A549 treated with RU486 at 1 μM for 4 hours (cell line): Measurements from ENCODE around the gene MYL11. TPM values are rescaled to one million over a fixed set of nuclear protein-coding genes. Genes with fewer than 3 reads are reported as not detected.

Experiments used
- total RNA-seq: library from RNA; stranded (reverse); fragments of 200-300 nt; extraction: Qiagen RNA extraction; gene quantifications from 5 replicates; pipeline ENCODE4 v1.2.3, GENCODE V29; 2022; ENCODE audit warnings: low read depth

Gene MYL11, protein sequence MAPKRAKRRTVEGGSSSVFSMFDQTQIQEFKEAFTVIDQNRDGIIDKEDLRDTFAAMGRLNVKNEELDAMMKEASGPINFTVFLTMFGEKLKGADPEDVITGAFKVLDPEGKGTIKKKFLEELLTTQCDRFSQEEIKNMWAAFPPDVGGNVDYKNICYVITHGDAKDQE
- total RNA-seq = 0.69 to 1.1 TPM in 2 of 5 replicates, not detected in the others

DNA sequence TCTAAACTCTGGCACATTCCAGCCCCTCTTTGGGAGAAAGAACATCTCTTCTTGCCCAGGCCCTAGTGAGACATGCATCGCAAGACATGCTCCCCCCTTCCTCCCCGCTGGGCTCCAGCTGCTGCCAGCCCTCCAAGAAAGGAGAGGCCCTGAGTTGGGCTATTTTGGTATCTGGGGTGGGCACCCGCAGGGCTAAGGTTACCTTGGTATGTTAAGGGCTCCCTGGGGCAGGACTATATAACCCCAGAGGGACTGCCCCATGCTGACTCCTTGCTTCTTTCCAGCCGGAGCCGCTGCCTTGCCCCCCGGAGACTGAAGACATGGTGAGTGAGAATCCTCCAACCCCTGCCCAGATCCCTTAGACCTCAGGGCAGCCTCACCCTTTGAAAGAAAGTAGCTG, at the start of gene MYL11:
MYL11 (plus strand) TSS at position 265 of the 400 bp plus-strand sequence; CDS start at position 321, 56 bp downstream.

DNA sequence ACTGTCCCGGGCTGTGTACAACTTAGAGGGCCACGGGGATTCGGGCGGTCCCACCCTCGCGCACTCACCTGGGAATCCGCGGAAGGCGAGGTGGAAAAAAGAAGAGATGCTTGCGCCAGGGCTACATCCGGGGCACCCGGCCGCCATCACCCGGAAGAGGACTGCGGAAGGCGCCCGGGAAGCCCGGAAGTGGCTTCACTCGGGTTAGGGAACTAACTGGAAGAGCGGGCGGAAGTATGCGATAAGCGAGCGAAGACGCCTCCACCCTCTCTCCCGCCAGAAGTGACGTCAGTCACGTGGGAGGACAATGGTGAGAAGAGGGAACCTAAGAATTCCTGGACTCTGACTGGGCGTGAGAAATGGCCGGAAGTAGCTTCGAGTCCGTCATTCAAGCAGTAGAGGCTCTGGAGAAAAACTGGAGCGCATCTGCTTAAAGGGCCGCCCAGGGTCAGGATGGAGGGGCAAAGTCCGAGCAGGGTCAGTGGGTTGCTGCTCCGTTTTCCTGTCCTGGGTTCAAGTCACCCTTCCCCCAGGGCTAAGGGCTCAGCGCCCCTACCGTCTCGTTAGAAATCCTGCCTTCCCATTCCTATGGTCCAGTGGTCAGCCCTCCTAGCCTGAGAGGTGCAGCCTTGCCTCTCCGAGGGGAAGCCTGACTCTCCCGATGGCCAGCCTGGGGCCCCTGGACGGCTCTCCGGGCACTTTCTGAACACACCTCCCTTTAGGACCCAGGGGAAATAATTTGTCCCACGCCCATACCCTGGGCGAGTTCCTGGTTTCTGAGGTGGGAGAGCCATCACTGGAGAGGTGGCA, 19.3 kb upstream of the MYL11 start, which contains the start of gene CD2BP2:
CD2BP2 (minus strand) TSS at position 165 of the 810 bp plus-strand sequence. CDS start 627 bp downstream, outside the sequence.

DNA sequence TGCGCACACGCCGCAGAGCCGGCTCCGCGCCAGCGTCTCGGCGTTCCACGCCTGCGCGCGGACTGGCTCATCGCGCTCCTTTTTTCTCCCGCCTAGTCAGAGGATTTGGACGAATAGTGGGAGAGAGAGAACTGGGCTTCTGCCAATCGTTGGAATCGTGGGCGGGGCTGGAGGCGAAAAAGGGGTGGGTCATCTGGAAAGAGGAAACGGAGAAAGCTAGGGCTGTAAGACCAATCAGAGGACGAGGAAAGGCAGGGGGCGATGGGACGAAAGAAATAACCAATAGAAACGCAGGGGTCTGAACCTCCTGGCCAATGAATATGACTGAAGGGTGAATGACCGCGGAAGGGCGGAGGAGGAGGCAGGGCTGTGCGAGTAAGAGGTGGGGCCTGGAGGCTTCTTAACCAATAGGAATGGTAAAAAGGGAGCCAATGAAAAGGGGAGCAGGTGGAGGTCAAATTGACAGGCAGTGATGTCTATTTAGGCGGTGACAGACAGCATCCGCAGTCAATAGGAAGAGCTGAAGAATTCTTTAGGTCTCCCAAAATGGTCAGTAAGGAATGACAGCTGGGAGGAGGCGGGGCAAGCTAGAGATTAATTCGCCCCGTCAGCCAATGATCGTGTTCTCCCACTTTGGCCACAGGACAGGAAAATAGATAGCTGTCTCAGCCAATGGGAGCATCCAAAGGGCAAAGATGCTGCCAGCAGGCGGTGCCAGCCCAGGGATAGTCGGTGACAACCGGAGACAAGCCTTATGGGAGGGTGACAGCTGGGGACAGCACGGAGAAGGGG, 4.0 kb upstream of the MYL11 start, which contains the start of gene TBC1D10B:
TBC1D10B (minus strand) TSS at position 39 of the 792 bp plus-strand sequence. CDS start 311 bp downstream, outside the sequence.

DNA sequence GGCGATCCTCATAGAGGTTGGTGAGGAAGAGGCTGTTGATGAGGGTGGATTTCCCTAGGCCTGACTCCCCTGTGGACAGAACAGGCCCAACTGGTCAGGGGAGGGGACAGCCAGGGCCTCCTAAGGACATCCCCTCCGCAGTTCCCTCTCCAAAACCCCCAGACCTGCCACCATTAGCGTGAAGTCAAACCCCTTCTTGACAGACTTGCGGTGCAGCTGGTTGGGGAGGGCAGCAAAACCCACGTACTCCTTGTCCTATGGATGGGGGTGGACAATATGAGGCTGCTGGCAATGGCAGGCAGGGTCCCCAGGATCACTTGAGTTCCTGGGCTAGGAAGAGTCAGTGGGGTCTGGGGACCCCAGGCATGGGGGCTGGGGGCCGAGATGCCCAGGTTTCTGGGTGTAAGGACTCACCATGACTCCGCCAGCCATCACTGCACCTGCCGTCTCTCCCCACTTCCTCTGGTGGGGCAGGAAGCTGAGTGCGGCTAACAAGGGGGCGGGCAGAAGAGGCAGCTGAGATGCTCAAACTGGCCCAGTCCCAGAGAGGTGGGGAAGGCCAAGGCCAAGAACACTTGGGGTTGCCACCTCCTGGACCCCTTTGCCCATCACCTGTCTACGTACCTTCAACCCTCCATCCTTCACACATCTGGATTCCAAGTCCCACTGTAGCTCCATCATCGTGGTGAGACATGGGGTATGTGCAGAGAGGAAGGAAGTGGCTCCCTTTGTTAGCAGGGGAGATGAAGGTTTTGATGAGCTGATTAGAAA, 7.7 kb downstream of the MYL11 start, which contains the start of gene SEPTIN1:
SEPTIN1 (minus strand) TSS at position 451 of the 771 bp plus-strand sequence; CDS start at position 432, 19 bp downstream.

DNA sequence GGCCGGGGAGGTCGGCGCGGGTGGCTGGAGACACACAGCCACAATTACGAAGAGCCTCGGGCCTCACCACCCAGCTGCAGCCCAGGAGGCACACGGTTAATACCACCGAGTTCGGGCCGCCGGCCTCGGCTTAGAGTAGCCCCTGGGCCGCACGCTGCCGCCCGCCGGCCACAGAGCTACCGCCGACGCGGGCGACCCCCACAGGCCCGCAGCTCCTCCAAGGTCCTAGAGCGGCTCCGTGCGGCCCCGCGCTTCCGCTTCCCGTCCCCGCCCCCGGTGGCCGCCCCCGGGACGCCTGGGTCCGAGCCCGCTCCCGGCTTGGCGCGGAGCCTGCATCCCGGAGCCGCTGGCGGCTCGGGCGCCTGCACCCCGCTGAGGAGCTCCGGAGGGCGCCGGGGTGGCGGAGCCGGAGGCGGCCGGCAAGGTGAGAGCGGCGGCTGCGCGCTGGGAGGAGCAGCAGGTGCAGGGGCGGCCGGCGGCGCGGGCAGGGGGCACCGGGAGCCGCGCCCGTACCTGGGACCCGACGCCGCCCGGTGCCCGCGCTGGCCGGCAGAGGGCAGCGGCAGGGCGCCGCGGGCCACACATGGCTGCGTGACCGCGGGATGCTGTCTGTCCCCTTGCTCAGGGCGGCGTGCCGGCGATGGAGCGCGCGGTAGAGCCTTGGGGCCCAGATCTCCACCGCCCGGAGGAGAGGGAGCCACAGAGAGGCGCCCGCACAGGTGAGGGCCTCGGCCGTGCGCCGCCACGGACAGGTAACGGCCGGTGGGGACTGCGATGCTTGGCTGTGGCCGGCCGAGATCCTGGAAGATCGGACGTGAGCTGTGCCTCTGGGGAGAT, 20.8 kb downstream of the MYL11 start, which contains the start of gene ZNF48:
ZNF48 (plus strand) TSS at position 266 of the 837 bp plus-strand sequence; CDS start at position 641, 375 bp downstream.

DNA sequence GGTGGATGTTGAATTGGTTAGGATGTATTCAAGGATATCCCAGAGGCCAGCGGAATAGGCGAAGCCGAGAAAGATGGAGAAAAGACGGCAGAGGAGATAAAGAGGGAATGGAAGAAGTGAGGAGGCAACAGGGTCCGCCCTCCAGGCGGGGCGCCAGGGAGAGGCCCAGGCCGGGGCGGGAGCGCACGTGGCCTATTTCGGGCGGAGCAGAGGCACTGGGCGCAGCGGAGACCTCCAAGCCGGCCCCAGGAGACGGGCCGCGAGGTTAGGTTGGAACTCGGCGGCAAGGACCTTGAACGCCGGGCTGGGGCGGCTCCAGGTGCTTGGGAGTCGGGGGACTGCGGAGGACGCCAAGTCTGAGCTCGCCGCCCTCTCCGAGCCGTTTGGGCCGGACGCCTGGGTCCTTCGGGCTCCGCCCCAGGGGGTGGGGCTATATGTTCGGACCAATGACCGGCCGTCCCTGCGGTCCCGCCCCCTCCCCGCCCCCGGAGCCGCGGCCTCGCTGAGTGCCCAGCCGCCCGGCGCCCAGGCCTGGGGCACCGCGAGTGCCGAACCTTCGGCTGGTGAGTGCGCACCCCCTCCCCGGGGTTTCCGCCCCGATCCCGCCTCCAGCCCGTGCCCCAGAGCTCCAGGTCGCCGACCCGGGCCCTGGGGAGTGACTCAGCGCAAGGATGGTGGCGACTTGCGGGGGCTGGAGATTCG, 32.7 kb downstream of the MYL11 start, which contains the start of gene ZNF771:
ZNF771 (plus strand) TSS at position 505 of the 702 bp plus-strand sequence. CDS start 448 bp downstream, outside the sequence.

Other genes starting within 250 kb of the MYL11 start
- 2.3 to 3.5 TPM (median 3.3 TPM) in 5 replicates for gene CORO1A, start 191.2 kb upstream of the MYL11 start, total RNA-seq
- gene BOLA2B, start 181.1 kb upstream of the MYL11 start, total RNA-seq = 130 to 288 TPM (median 218 TPM) in 5 replicates
- gene SLX1A, start 180.9 kb upstream of the MYL11 start, total RNA-seq = 15.6 to 34.4 TPM (median 20.7 TPM) in 5 replicates
- 5.1 to 10.6 TPM (median 7.9 TPM) in 5 replicates for gene SULT1A3, start 175.5 kb upstream of the MYL11 start, total RNA-seq
- 0.81 to 4.3 TPM (median 2.6 TPM) in 5 replicates for gene NPIPB13, start 126.3 kb upstream of the MYL11 start, total RNA-seq
- 63.4 to 69.9 TPM (median 67.1 TPM) in 5 replicates for gene CD2BP2, start 19.5 kb upstream of the MYL11 start, total RNA-seq
- 22.5 to 34.5 TPM (median 28.9 TPM) in 5 replicates for gene TBC1D10B, start 4.3 kb upstream of the MYL11 start, total RNA-seq
- gene SEPTIN1, start 7.8 kb downstream of the MYL11 start, total RNA-seq = 1.2 to 3.0 TPM (median 2.3 TPM) in 5 replicates
- 10.1 to 13.1 TPM (median 12.7 TPM) in 5 replicates for gene ZNF48, start 20.6 kb downstream of the MYL11 start, total RNA-seq
- 3.4 to 7.1 TPM (median 6.1 TPM) in 5 replicates for gene ZNF771, start 32.8 kb downstream of the MYL11 start, total RNA-seq
- gene DCTPP1, start 55.2 kb downstream of the MYL11 start, total RNA-seq = 100.0 to 144 TPM (median 139 TPM) in 5 replicates
- gene SEPHS2, start 71.1 kb downstream of the MYL11 start, total RNA-seq = 48.8 to 54.1 TPM (median 52.1 TPM) in 5 replicates
- 0.08 to 0.10 TPM in 2 of 5 replicates, not detected in the others for gene ITGAL, start 97.9 kb downstream of the MYL11 start, total RNA-seq
- gene ZNF768, start 151.8 kb downstream of the MYL11 start, total RNA-seq = 35.1 to 46.6 TPM (median 45.4 TPM) in 5 replicates
- gene ZNF747, start 160.1 kb downstream of the MYL11 start, total RNA-seq = 2.5 to 4.4 TPM (median 4.0 TPM) in 5 replicates
- 4.3 to 6.6 TPM (median 5.5 TPM) in 5 replicates for gene ZNF764, start 183.6 kb downstream of the MYL11 start, total RNA-seq
- 5.2 to 7.9 TPM (median 7.3 TPM) in 5 replicates for gene ZNF688, start 196.9 kb downstream of the MYL11 start, total RNA-seq
- gene ZNF785, start 210.9 kb downstream of the MYL11 start, total RNA-seq = not detected in 5 replicates
- 7.6 to 9.1 TPM (median 8.3 TPM) in 5 replicates for gene ZNF689, start 235.6 kb downstream of the MYL11 start, total RNA-seq